GM21381 (cell line): ENCODE results near the gene XXYLT1.

Experiments
- ATAC-seq: cut with Tn5 transposase; IDR thresholded peaks from one replicate; pipeline ENCODE4 v1.9.1; 2021; ENCODE audit warnings: mild to moderate bottlenecking, moderate library complexity; ENCODE audit not compliant: unreplicated experiment

The XXYLT1 gene

DNA sequence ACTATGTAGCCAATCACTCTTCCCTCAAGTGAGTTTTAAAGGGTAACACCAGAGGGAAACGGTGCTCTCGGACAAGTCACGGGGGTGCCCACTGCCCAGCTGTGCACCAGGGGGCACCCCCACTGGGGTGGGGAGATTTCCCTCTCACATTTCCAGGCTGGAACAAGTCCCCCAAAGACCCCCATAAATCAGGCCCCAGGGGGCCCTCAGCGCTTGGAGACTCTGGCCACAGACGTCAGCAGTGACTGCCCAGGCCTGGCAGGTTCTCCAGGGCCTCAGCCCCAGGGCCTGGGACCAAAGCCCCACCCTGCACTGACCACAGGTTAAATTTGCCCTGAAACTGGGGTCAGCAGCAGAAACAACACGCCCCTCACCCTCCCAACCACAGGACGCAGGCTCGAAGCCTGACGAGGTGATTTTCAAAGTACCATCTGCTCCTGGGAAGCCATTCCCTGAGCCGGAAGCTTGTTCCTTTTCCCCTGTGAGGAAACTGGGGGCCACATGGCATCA lies 17.0 kb downstream of the XXYLT1 start:
- ATAC-seq = no peak

DNA sequence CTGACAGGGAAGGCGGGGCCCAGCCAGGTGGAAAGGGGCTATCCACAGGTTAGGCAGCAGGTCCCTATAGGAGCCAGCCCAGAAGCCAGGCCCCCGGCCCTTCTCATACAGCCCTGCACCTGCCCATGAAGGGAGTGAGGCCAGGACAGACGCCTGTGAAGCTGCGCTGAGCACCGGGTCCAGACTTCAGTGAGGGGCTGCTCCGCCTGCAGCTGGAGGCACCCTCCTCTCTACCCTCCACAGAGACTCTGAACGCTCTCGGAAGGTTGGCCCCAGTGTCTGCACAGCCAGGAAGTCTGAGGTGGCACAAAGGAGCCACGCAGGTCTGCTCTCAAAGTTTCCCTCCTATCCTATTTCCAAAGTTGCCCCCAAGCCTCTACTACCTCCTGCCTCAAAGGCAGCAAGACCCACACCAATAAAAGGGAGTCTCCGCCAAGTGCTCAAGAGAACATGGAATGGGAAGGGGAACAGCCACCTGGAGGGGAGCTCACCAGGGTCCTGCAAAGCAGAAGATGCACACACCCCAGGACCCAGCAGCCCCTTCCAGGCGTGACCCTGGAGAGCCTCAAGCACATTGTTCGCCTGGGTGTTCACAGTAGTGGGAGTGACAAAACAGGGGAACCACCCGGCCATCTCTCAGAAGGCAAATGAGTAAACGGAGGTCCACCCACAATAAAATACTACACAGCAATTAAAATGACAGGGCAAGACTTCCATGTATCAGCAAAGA lies 19.5 kb downstream of the XXYLT1 start:
- no peak for ATAC-seq

DNA sequence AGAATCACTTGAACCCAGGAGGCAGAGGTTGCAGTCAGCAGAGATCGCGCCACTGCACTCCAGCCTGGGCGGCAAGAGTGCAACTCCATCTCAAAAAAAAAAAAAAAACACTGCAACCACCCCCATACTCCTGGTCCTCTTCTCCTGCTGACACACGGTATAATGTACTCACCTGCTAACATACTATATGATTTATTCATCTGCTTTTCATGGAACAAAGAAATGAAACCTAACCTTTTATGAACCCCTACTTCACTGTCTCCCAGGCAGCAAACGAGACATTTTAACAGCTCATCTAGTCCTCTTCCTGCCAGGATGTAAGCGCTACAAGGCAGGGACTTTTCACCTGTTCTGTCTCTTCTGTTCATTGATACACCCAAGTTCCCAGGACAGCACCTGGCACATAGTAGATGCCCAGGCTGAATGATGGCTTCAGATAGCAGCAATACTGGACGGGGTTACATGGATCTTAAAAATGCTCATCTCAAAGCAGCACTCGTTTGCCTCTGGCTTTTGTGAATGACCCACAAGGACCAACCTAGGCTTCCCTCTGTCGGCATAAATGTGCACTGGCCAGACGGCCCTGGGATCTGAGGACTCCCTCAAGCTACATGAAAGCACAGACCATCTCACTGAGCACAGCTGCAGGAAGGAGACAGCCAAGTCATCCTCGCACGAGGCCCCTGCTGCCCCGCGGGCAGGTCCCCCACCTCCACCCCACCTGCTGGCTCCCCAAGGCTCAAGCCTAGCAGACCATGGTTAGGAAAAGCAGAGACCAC lies 20.3 kb downstream of the XXYLT1 start:
- no peak for ATAC-seq

DNA sequence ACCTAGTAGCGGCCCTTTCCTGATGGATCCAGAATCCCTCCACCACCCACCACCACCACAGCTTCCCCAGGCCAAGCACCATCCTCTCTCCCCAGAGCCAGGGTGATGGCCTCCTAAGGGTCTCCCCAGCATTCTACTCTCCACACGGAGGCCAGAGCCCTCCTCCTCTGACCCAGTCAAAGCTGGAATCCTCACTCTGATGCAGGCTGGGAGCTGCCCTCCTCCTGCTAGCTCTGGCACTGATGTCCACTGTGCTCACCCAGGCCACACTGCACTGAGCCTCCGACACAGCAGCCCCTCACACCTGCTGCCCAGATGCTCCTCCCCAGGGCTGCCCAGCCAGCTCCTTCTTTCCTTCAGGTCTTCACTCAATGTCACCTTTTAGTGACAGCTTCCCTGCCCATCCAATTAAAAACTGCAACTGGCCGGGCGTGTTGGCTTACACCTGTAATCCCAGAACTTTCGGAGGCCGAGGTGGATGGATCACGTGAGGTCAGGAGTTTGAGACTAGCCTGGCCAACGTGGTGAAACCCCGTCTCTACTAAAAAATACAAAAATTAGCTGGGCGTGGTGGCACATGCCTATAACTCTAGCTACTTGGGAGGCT lies 21.0 kb downstream of the XXYLT1 start:
- no peak for ATAC-seq

DNA sequence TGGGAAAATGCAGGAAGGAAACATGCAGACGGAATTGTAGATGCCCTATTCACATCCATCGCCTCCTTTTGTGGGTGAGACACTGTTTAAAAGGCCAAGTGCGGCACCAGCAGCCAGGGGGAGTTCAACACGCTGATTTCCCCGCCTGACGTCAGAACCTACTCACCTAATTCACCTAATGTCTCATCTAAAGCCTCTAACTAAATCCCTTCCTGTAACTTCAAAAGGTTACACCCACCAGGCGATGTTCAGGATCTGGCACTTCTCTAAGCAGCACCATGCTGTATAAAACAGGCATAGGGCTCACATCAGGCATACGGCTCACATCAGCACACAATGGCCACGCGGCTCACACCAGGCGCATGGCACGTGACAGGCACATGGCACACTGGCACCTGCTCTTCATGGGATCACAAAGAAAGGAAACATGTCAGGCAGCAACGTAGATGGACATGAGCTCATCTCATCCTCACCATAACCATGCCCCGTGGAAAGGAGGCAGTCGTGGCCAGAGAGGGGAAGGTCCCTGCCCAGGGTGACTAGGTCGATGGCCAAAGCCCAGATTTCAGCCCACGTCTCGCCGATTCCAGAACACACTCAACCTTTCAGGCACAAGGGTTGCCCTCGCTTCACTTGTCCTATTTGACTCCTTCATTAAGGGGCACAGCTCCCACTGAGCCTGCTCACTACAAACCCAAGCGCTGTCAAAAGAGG lies 21.7 kb downstream of the XXYLT1 start:
- ATAC-seq = no peak

DNA sequence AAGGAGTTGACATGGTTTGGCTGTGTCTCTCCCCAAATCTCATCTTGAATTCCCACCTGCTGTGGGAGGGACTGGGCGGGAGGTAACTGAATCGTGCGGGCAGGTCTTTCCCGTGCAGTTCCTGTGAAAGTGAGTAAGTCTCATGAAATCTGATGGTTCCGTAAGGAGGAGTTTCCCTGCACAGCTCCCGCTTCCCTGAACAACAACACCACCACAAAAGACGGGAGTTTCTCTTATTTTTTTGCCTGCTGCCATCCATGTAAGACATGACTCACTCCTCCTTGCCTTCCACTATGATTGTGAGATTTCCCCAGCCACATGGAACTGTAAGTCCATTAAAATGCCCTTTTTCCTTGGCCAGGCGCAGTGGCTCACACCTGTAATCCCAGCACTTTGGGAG lies 22.7 kb downstream of the XXYLT1 start:
- ATAC-seq = no peak

DNA sequence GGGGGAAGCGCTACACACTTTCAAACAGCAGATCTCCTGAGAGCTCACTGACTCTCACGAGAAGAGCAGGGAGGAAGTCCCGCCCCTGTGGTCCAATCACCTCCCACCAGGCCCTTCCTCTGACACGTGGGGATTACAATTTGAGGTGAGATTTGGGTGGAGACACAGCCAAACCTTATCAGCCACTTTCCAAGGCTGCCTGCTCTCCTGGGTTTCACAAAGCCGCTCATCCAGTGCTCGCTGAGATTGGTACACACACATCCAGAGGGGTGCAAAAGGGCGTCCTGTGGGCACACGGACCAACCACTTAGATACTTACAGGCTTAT lies 23.1 kb downstream of the XXYLT1 start:
- ATAC-seq = no peak

DNA sequence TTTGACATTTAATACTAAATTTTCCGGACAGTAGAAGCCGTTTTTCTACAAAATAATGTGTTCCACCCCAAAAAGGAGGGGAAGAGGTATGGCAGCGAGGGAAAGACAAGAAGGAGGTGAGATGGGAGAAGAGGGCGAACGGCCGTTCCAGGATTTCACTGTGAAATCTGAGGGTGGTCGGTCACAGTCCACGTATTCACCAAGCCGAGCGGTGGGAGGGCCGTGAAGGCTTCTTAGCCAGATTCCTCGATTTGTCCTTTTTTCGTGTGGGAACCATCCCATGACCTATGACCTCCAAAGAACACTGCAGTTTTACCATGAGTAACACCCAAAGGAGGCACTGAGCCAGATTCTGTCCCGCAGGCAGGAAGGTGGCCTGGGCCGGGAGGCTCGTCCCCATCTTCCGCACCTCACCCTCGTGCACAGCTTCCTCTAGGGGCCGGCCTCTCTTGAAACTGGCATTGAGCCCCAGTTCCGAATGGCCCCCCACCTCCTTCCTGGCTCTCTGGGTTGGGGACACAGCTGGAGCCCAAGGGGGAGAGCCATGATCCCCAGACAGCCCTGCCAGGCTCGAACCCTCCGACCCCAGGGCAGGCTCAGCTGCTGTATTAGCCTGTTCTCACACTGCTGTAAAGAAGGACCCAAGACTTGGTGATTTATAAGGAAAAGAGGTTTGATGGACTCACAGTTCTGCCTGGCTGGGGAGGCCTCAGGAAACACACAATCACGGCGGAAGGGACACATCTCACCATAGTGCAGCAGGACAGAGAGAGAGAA lies 23.7 kb downstream of the XXYLT1 start:
- ATAC-seq = no peak

DNA sequence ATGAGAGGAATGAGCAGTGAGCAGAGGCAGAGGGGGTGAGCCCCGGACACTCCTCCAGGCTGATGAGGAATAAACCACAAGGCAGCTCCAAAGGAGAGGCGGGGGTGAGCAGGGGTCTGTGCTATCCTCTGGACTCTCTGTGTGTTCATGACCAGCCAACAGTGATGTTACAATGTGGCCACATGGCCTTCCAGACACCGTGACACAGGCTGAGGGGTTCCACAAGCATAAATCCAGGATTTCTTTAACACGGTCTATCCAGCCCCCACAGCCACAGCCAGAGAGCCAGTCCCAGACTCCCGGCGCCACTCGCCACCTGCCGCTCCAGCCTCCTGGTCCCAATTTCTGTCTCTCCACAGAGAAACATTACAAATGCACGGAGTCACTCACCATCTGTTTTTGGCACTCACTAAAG lies 24.4 kb downstream of the XXYLT1 start:
- ATAC-seq = no peak

DNA sequence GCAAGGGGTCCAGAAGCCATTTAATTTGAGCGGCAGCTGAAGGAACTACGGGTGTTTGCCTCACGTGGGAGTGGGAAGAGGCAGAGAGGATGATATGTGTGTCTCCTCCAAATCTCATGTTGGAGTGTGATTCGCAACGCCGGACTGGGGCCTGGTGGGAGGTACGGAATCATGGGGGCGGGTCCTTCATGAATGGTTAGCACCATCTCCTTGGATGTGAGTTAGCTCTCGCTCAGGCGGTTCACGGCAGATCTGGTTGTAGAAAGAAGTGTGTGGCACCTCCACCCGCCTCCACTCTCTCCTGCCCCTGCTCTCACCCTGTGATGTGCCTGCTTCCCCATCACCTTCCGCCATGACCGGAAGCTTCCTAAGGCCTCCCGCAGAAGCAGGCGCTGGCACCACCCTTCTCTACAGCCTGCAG lies 25.4 kb downstream of the XXYLT1 start:
- ATAC-seq = no peak

DNA sequence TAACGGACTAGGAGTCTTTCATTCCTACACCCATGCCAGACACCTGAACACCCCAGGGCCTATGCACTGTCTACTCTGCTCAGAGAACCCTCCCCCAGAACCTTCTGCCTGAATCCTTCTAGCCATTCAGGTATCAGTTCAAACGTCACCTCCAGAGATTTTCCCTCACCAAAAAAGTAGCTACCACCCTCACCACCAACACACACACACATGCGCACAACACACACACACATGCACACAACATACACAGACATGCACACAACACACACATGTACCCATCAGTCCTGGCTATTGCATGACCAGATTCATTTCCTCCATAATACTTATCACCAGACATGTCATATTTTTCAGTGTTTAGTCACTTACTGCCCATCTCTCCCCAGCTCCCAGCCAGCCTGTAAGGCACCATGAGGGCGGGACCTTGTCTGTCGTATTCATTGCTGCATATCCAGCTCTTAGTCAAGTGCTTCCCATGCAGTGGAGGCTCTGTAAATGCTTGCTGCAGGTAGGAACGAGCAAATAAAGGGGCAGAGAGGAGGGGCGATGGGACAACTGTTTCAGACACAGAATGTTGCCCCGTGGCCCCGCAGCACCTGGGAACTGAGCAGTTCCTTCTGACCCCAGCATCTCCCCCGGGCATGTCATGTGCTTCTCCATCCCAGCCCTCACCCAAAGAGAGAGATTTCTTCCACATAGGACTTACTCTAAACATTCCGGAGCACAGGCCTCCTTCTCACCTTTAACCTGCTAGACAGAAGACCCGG lies 29.2 kb downstream of the XXYLT1 start:
- no peak for ATAC-seq

DNA sequence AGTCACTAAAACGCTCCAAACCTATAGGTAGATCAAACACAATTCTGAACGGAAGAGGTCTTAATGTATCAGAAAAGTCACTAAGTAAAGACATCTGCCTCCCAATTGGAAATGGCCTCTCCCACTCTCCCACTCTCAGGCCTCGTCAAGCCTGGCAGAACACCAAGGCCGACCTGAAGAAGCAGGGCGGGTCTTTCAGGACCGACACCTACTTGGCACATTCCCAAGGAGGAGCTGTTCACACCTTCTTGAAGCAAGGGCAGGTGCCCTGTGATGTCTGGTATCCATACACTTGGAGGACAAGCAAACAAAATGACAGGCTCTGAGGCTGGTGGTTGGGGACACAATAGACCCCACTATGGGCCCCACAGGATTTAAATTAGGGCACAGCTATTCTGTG lies 30.0 kb downstream of the XXYLT1 start:
- no peak for ATAC-seq

DNA sequence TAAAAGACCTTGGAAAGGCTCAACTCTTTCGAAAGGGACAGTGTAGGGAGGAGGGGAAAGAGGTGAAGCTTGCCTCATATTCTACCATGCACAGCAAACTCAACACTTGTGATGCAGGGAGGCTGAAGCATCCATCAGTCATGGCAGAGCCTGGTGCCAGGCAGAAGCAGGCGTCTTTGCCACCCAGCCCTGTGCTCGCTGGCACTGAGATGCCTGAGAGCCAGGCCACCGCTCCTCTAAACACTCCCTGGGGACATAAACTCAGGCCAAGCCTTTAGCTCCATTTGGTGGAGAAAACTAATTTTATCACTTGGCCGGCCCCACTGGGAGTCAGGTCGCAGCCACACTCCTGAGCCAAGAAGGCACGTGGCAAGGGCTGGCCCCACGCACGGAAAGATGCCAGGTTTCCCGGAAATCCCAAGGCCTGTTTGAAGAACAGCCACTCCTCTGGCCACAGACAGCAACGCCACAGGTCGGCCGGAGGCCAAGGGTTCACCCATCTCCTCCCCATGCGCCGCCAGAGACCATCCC lies 30.7 kb downstream of the XXYLT1 start:
- no peak for ATAC-seq

DNA sequence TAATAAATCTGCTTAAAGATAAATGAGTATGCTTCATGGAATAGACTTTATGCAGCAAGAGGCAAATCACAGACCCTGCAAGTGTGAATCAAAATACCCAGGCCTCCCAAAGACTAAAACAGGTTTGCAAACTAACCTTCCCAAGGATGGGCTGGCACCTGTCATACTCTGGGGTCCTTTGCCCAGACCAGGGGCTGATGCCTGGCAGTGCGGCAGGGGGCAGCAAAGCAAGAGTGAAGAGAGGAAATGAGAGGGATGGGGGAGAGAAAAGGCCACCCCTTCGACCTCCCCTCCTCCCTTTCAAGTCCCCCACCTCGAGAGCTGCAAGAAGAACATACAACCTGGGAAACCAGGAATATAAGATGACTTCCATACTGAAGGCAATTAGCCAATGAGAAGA lies 31.8 kb downstream of the XXYLT1 start:
- no peak for ATAC-seq

DNA sequence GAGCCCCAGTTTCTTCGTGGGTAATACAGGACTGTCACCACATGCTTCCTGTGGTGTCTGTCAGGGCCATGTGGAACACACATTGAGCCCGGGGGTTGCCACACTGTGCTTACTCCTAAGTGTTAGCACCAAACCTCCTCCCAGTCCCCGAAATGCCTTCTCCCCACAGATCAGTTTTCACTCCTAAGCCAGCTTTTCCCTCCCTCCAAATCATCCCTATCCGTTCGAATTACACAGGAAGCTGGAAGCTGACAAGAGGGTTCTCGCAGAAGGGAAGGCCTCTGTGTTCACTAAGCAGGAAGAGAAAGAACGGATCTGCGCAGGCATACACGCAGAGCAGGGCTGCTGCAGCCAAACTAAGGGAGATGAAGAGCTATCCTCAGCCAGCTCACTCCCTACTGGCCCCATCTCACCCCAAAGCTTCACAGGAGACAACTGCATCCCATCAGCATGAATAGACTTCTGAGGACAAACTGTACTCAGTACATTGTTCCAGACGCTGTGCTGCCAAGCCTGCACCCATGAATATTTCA lies 32.3 kb downstream of the XXYLT1 start:
- ATAC-seq = no peak

DNA sequence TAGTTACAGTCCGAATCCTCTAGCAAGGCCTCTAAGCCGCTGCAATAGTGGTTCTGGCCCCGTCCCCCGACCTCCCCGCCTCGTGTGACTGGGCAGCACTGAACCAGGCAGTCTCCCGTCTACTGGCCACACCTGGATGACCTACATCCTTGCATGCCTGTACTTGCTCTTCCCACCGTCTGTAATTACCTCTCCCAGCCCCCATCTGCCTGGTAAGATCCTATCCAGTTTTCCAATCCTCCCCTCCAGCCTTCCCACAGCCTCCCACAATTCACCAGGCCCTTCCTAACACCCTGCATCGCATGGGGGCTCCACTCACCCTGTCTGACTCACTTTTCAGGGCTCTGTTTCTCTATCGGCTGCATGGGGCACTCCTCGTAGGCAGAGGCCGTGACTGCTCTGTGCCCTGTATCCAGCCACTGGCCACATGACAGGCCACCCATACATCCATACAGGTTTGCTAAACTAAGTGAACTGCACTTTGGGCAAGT lies 32.8 kb downstream of the XXYLT1 start:
- no peak for ATAC-seq

DNA sequence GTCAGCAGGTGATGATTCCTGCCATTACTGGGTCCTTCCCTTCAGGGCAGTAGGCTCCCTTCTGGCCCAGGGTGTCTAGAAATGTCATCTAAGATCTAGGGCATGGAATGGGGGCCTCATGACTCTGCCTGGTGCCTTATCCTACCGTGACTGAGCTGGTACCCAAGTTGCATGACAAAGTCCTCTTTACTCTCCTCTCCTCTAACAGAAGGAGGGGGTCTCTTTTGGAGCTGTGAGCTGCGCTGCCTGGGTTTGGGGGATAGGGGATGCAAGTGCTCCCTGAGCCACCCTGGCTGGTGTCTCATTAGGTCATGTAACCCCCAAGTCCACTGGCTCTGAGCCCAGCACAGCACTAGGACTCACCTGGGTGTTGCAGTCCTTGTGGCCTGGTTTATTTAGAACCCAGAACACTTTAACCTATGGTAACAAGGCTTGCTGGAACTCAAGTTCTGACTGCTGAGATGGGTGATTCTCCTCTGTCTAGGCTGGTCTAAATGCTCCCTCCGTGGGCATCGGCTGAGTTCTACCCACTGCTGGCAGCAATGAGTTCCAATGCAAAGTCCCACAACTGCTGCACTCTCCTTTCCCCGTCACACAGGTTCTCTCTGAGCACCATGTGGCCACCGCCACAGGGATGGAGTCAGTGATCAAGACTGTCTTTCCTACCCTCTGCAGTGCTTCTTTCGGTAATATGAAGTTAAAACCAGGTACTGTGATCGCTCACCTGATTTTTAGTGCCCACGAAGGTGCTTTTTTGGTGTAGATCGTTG lies 34.0 kb downstream of the XXYLT1 start:
- ATAC-seq = no peak

DNA sequence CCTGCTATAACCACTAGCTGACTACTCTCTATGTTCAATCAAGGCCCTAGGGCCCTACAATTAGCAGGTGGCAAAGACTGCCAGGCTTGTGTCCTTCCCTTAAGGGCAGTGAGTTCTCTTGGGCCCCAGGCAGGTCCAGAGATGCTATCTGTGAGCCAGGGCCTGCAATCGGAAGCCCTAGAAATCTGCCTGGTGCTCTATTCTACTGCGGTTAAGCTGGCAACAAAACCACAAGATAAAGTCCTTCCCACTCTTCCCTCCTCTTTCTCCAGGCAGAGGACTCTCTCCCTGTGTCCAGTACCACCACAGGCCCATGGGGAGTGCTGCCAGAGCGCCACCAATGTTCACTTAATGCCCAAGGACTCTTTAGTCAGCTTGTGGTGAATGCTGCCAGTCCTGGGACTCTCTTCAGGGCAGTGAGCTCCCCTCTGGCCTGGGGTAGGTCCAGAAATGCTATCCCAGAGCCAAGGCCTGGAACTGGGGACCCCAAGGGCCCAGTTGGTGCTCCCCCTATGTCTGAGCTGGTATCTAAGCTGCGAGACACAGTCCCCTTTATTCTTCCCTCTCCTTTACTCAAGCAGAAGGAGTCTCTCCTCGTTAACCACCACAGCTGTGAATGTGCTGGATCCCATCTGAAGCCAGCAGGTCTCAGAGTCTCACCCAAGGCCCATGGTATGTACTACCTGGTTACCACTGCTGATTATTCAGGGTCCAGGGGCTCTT lies 34.7 kb downstream of the XXYLT1 start:
- no peak for ATAC-seq
